ENCODE measurements around the gene LRRC4. TPM values are rescaled to one million over a fixed set of nuclear protein-coding genes. Genes with fewer than 3 reads are reported as not detected.

The LRRC4 gene
- total and polyA plus RNA-seq, 8 donors, result 0.45 to 61.8 (median 1.1) TPM; not detected in 1

DNA sequence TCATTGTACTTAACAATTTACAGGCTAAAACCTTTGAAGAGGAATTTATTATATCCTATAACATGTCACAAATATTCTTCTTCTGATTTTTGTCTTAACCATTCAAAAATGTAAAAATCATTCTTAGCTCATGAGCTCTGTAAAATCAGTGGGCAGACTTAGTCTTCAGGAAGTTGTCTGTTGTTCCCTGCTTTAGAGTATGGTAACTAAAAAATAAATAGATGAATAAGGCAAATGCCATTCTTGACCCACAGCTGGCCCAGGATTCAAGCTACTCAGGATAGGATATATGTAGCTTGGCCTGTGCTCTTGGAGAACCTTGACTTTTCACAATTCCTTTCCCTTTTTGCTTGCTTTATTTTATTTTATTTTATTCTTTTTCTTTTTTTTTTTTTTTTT, 51.5 kb downstream of the LRRC4 start:
- H3K27ac ChIP-seq, result peak overlapping the region in 2 of 5 donors; percentile 10 to 17
- no peak for DNase-seq
- peaks cover 11 to 35% (median 18%) of the 10 kb centered on the region in 4 donors for H3K4me1 ChIP-seq
- intact Hi-C loops (cut with DNase I; ENCODE audit: low total_unique reads), result no loop called here
- H3K9me3 ChIP-seq, result peaks cover 0 to 15% (median 5%) of the 10 kb centered on the region in 4 donors
- TF ChIP-seq CTCF (IDR thresholded peaks at IDR 0.05), result no peak
- TF ChIP-seq POLR2AphosphoS5 (IDR thresholded peaks at IDR 0.05), result no peak
- no peak for TF ChIP-seq POLR2A (IDR thresholded peaks at IDR 0.05)
- no peak for TF ChIP-seq EP300 (IDR thresholded peaks at IDR 0.05)
- H3K27me3 ChIP-seq, result no peaks in the 10 kb centered on the region
- H3K4me3 ChIP-seq, result no peak overlapping the region
- peaks cover 0 to 20% (median 13%) of the 10 kb centered on the region in 4 donors for H3K36me3 ChIP-seq

- peaks cover 0 to 20% (median 13%) of the 10 kb centered on the region in 4 donors for H3K36me3 ChIP-seq
- H3K4me3 ChIP-seq, result no peak overlapping the region
- H3K27ac ChIP-seq, result peak overlapping the region in 3 of 5 donors; percentile 10 to 60 (median 17)
- WGBS, 5 donors, result 87 to 92% (median 89%) methylated on average over 9 of the region's 9 CpGs
- intact Hi-C loops (cut with DNase I; ENCODE audit: low total_unique reads), result no loop called here
- peaks cover 0 to 15% (median 5%) of the 10 kb centered on the region in 4 donors for H3K9me3 ChIP-seq
- DNase-seq, result no peak
- TF ChIP-seq POLR2AphosphoS5 (IDR thresholded peaks at IDR 0.05) (peak in 1 of 3 donors; percentile 10), CTCF (IDR thresholded peaks at IDR 0.05) (no peak)
- H3K4me1 ChIP-seq, result peaks cover 8 to 30% (median 15%) of the 10 kb centered on the region in 4 donors
- H3K27me3 ChIP-seq, result no peaks in the 10 kb centered on the region
Measured at GRCh38 chr7:127979113-127979727, 52.0 kb downstream of the LRRC4 start.

GRCh38 chr7:127978421-127978820, 52.8 kb downstream of the LRRC4 start:
- Histone ChIP-seq H3K4me1 (peaks cover 6 to 27% (median 14%) of the 10 kb centered on the region in 4 donors), H3K27ac (peak overlapping the region in 1 of 5 donors; percentile 17), H3K36me3 (peaks cover 0 to 20% (median 13%) of the 10 kb centered on the region in 4 donors), H3K27me3 (no peaks in the 10 kb centered on the region), H3K4me3 (no peak overlapping the region), H3K9me3 (peaks cover 0 to 15% (median 5%) of the 10 kb centered on the region in 4 donors)
- no peak for TF ChIP-seq CTCF (IDR thresholded peaks at IDR 0.05)
- no peak for TF ChIP-seq POLR2AphosphoS5 (IDR thresholded peaks at IDR 0.05)
- no peak for TF ChIP-seq POLR2A (IDR thresholded peaks at IDR 0.05)
- no peak for TF ChIP-seq EP300 (IDR thresholded peaks at IDR 0.05)
- intact Hi-C loops (cut with DNase I; ENCODE audit: low total_unique reads), result no loop called here
- 96 to 99% (median 98%) methylated on average over 4 of the region's 4 CpGs for WGBS, 5 donors
- no peak for DNase-seq

Other genes with a start within 250 kb of the LRRC4 start
- not detected for gene LEP, start 209.8 kb upstream of the LRRC4 start, total RNA-seq
- under 1 TPM in 2 of 3 donors, not detected in 1; 0.05 to 0.12 TPM for gene LEP, start 209.8 kb upstream of the LRRC4 start, polyA plus RNA-seq

Measured in stomach (tissue), 9 donors.